Measurements from ENCODE around the gene GSK3A.

GSK3A gene

GRCh38 chr19:42281827-42282762 lies 39.7 kb upstream of the GSK3A start:
- intact Hi-C loops (cut with DNase I) = loop anchor here (2.0 kb wide), 1 partner anchor 27 kb away; the partner anchor contains the start of gene ERF
- no peak for DNase-seq

GRCh38 chr19:42281146-42281826 lies 38.9 kb upstream of the GSK3A start:
- intact Hi-C loops (cut with DNase I) = loop anchor here (2.0 kb wide), 1 partner anchor 26 kb away; the partner anchor contains the start of gene ERF
- peak in 8 of 10 donors; percentile 51 to 96 (median 76) for DNase-seq

- peak in 7 of 10 donors; percentile 52 to 88 (median 60) for DNase-seq
- intact Hi-C loops (cut with DNase I) = loop anchor here (2.0 kb wide), 1 partner anchor 26 kb away; the partner anchor contains the start of gene ERF
Observed at GRCh38 chr19:42280815-42281145, 38.4 kb upstream of the GSK3A start.

- intact Hi-C loops (cut with DNase I) = loop anchor here (1.0 to 2.0 kb wide), 2 partner anchors 25 to 34 kb away; partner anchors contain the start of gene ERF
- peak; percentile 95 to 100 (median 98) for DNase-seq
Observed at GRCh38 chr19:42279902-42280814, 37.8 kb upstream of the GSK3A start.

GRCh38 chr19:42279155-42279901 lies 36.9 kb upstream of the GSK3A start:
- intact Hi-C loops (cut with DNase I) = loop anchor here (1.0 kb wide), 1 partner anchor 33 kb away; no protein-coding TSS in a partner anchor
- DNase-seq = no peak

GRCh38 chr19:42278452-42279154 lies 36.2 kb upstream of the GSK3A start:
- DNase-seq = peak in 1 of 10 donors; percentile 77
- intact Hi-C loops (cut with DNase I) = loop anchor here (1.0 kb wide), 1 partner anchor 32 kb away; no protein-coding TSS in a partner anchor

- intact Hi-C loops (cut with DNase I) = no loop called here
- peak in 2 of 10 donors; percentile 83 to 84 for DNase-seq
Observed at GRCh38 chr19:42277821-42278451, 35.5 kb upstream of the GSK3A start.

GRCh38 chr19:42276821-42277220 lies 34.4 kb upstream of the GSK3A start:
- DNase-seq = no peak
- intact Hi-C loops (cut with DNase I) = no loop called here

GRCh38 chr19:42276284-42276683 lies 33.9 kb upstream of the GSK3A start:
- intact Hi-C loops (cut with DNase I) = no loop called here
- no peak for DNase-seq

GRCh38 chr19:42275517-42275916 lies 33.1 kb upstream of the GSK3A start:
- intact Hi-C loops (cut with DNase I) = no loop called here
- no peak for DNase-seq

GRCh38 chr19:42275103-42275502 lies 32.7 kb upstream of the GSK3A start:
- DNase-seq = peak in 1 of 10 donors; percentile 87

GRCh38 chr19:42274065-42274682 lies 31.8 kb upstream of the GSK3A start:
- DNase-seq = no peak
- intact Hi-C loops (cut with DNase I) = no loop called here

More at GRCh38 chr19:42275103-42275502, 32.7 kb upstream of the GSK3A start:
- intact Hi-C loops (cut with DNase I) = no loop called here

- peak in 1 of 10 donors; percentile 34 for DNase-seq
- intact Hi-C loops (cut with DNase I) = no loop called here
Observed at GRCh38 chr19:42273407-42274064, 31.1 kb upstream of the GSK3A start.

GRCh38 chr19:42272989-42273406 lies 30.6 kb upstream of the GSK3A start:
- DNase-seq = peak in 1 of 10 donors; percentile 50
- intact Hi-C loops (cut with DNase I) = no loop called here

- peak in 2 of 10 donors; percentile 45 to 73 for DNase-seq
- intact Hi-C loops (cut with DNase I) = no loop called here
Observed at GRCh38 chr19:42272535-42272897, 30.1 kb upstream of the GSK3A start.

GRCh38 chr19:42271861-42272534 lies 29.6 kb upstream of the GSK3A start:
- peak in 2 of 10 donors; percentile 68 to 80 for DNase-seq
- intact Hi-C loops (cut with DNase I) = no loop called here

- intact Hi-C loops (cut with DNase I) = no loop called here
- peak in 1 of 10 donors; percentile 82 for DNase-seq
Observed at GRCh38 chr19:42271045-42271419, 28.6 kb upstream of the GSK3A start.
